Spleen (tissue), 11 donors: ENCODE measurements around the gene VTI1A. TPM values are rescaled to one million over a fixed set of nuclear protein-coding genes. Genes with fewer than 3 reads are reported as not detected.

Source experiments
- DNase-seq: peaks from one replicate; pipeline ENCODE4 v3.0.0-alpha.2; 2020
- H3K27ac ChIP-seq, 8 donors: fragments of 200-600 bp; sonication (generic) in 7 of 8; 1 replicate in 4 of 8; 2 replicates in 4 of 8; pipeline versions ENCODE4 v1.5.0 to v1.8.0; 2016 to 2021; ENCODE audit warnings: inconsistent platforms in 4 of 8, mild to moderate bottlenecking in 4 of 8, moderate library complexity in 1 of 8
- H3K27me3 ChIP-seq, 7 donors: fragments of 200-600 bp; sonication (generic) in 6 of 7; replicated peaks in 1 of 7; 1 replicate in 4 of 7; 2 replicates in 3 of 7; pipeline versions ENCODE4 v1.5.0 to v1.8.0; 2016 to 2021; ENCODE audit warnings: inconsistent platforms in 3 of 7, mild to moderate bottlenecking in 1 of 7
- H3K36me3 ChIP-seq, 6 donors: fragments of 200-600 bp; sonication (generic) in 5 of 6; 1 replicate in 4 of 6; 2 replicates in 2 of 6; pipeline versions ENCODE4 v1.5.0 to v1.8.0; 2016 to 2021; ENCODE audit warnings: inconsistent platforms in 2 of 6
- H3K4me1 ChIP-seq, 6 donors: fragments of 200-600 bp; sonication (generic) in 5 of 6; 1 replicate in 3 of 6; 2 replicates in 3 of 6; pipeline versions ENCODE4 v1.5.0 to v1.8.0; 2016 to 2021; ENCODE audit warnings: inconsistent platforms in 3 of 6
- H3K4me3 ChIP-seq, 8 donors: fragments of 200-600 bp; sonication (generic) in 7 of 8; 1 replicate in 4 of 8; 2 replicates in 4 of 8; pipeline versions ENCODE4 v1.5.0 to v1.8.0; 2016 to 2021; ENCODE audit warnings: inconsistent platforms in 4 of 8, mild to moderate bottlenecking in 4 of 8, moderate library complexity in 2 of 8
- H3K9me3 ChIP-seq, 8 donors: fragments of 200-600 bp; sonication (generic) in 7 of 8; 1 replicate in 4 of 8; 2 replicates in 4 of 8; pipeline versions ENCODE4 v1.5.0 to v1.8.0; 2016 to 2021; ENCODE audit warnings: inconsistent platforms in 4 of 8
- POLR2A ChIP-seq, 3 donors: fragments of 450-650 bp; IDR thresholded peaks; one replicate each; pipeline ENCODE4 v1.5.1; 2017; ENCODE audit warnings: antibody characterized with exemption in 3 of 3, mild to moderate bottlenecking in 1 of 3
- POLR2AphosphoS5 ChIP-seq, 3 donors: sonication (generic); formaldehyde crosslinking; IDR thresholded peaks; one replicate each; pipeline ENCODE4 v1.5.1; 2017; ENCODE audit warnings: antibody characterized with exemption in 3 of 3
- WGBS, 5 donors: extraction: QIAGEN DNeasy Blood & Tissue Kit in 3 of 5; methylation state at CpG; one replicate each; pipeline versions ENCODE4 v1.1.5 to v1.1.7; 2013 to 2018; 5-methylcytosine and 5-hydroxymethylcytosine counted together
- intact Hi-C: fragments of 100-400 bp; cut with DNase I; formaldehyde crosslinking; loops from one replicate; pipeline ENCODE4 v1.15.0; 2023; ENCODE audit warnings: low total_unique reads
- polyA plus RNA-seq, 3 donors: library from polyadenylated mRNA; stranded (reverse); fragments of 200-250 nt; gene quantifications; one replicate each; pipeline ENCODE4 v1.2.1, GENCODE V29; 2013
- total RNA-seq, 7 donors: library from RNA; depleted of rRNA in 3 of 7; stranded (reverse); fragments of >200 nt in 3 of 7; fragmentation: NEBNext Ultra II Directional in 4 of 7; extraction: Animal tissue kit (Norgen Biotek cat#: 25700) in 4 of 7; gene quantifications; one replicate each; pipeline versions ENCODE4 v1.1.0 to v1.2.1, GENCODE V29; 2016 to 2021
- TF ChIP-seq, protein P1 (sequence below), 11 experiments: fragments of 200-600 bp in 7 of 11; fragments of 450-650 bp in 4 of 11; sonication (generic) in 4 of 11; IDR thresholded peaks in 8 of 11; conservative IDR thresholded peaks in 3 of 11; 1 replicate in 7 of 11; 2 replicates in 4 of 11; pipeline versions ENCODE4 v1.4.0 to v1.8.0; 2016 to 2021; ENCODE audit warnings: antibody characterized with exemption in 11 of 11, inconsistent platforms in 4 of 11, mild to moderate bottlenecking in 1 of 11
- donor health status: healthy with polysubstance abuse.
- donor health status: DM: no; HTN: no; CAD: no; lungs with moderate emphysema.
- donor health status: DM: no; HTN: no; CAD: no.
- donor health status: Bipolar disorder and iron deficiency.
- donor health status: healthy.
- donor health status: DM: no; HTN: no; CAD: no.
- donor health status: DM: yes; HTN: yes; CAD: no.

Gene VTI1A
- total and polyA plus RNA-seq, 10 donors, result 7.8 to 129 (median 56.2) TPM

DNA sequence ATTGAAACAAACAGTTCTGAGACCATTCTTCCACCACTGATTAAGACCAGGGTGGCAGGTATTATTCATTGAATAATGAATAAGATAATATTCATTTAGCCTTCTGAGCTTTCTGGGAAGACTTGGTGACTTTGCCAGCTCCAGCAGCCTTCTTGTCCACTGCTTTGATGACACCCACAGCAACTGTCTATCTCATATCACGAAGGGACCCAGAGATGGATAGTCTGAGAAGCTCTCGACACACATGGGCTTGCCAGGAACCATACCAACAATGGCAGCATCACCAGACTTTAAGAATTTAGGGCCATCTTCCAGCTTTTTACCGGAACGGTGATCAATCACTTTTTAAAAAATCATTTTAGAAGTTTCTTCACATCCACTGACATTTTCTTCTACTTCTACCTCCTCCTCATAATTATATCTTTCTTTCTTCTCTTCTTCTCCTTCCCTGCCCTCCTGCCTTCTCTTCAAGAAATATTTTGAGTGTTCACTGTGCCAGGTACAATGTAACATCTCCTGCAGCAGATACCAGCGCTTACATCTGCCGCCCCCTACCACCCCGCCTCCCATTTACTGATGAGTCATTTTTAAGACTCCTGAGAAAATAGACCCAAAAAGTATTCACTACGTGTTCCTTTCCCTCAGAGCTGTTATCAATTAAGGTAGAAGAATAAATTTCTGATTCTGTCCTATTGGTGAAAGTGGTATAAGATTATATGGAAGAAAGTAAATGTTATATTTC lies 101.7 kb downstream of the VTI1A start:
- no peak overlapping the region for H3K4me3 ChIP-seq
- H3K27me3 ChIP-seq, result no peaks in the 10 kb centered on the region
- H3K4me1 ChIP-seq, result peaks cover 0 to 11% (median 0%) of the 10 kb centered on the region in 6 donors
- DNase-seq, result no peak
- TF ChIP-seq, protein P1, sequence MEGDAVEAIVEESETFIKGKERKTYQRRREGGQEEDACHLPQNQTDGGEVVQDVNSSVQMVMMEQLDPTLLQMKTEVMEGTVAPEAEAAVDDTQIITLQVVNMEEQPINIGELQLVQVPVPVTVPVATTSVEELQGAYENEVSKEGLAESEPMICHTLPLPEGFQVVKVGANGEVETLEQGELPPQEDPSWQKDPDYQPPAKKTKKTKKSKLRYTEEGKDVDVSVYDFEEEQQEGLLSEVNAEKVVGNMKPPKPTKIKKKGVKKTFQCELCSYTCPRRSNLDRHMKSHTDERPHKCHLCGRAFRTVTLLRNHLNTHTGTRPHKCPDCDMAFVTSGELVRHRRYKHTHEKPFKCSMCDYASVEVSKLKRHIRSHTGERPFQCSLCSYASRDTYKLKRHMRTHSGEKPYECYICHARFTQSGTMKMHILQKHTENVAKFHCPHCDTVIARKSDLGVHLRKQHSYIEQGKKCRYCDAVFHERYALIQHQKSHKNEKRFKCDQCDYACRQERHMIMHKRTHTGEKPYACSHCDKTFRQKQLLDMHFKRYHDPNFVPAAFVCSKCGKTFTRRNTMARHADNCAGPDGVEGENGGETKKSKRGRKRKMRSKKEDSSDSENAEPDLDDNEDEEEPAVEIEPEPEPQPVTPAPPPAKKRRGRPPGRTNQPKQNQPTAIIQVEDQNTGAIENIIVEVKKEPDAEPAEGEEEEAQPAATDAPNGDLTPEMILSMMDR (IDR thresholded peaks at IDR 0.05 in 8 of 11, conservative IDR thresholded peaks at IDR 0.05 in 3 of 11), result no peak
- TF ChIP-seq POLR2AphosphoS5 (IDR thresholded peaks at IDR 0.05), result no peak
- TF ChIP-seq POLR2A (IDR thresholded peaks at IDR 0.05), result no peak
- intact Hi-C loops, result no loop called here
- H3K36me3 ChIP-seq, result peaks cover 0 to 6% (median 0%) of the 10 kb centered on the region in 6 donors
- peaks cover 0 to 6% (median under 1%) of the 10 kb centered on the region in 8 donors for H3K9me3 ChIP-seq
- no peak overlapping the region for H3K27ac ChIP-seq
- WGBS, 5 donors, result 97% methylated on average over 8 of the region's 8 CpGs

DNA sequence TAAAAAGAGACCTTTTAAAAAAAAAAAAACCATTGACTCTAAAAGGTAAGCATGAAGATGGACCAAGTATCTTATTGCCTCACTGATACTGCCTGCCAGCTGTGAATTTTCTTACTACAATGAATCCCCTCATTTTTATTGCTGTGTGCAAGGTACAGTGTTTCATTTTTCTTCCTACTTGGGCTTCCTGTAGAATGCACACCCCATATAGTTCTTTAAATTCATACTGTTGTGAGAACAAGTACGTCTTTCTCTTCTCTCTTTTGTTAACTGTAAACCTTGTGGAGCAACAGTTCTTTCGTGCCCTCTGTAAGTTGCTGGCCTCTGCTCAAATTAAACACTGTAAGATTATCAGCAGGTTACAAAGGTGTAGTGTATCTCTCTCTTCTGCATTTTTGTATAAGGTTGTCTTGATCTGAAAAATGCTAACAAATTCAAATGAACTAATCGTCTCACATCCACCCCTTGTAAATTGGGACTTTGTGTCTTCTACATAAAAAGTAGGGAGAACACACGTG lies 105.6 kb downstream of the VTI1A start:
- no peak overlapping the region for H3K27ac ChIP-seq
- DNase-seq, result no peak
- WGBS, 5 donors, result 92 to 94% (median 93%) methylated on average over 4 of the region's 4 CpGs
- no peaks in the 10 kb centered on the region for H3K9me3 ChIP-seq
- H3K4me1 ChIP-seq, result no peaks in the 10 kb centered on the region
- no peak for TF ChIP-seq POLR2A (IDR thresholded peaks at IDR 0.05)
- TF ChIP-seq POLR2AphosphoS5 (IDR thresholded peaks at IDR 0.05), result no peak
- TF ChIP-seq, protein P1 (IDR thresholded peaks at IDR 0.05 in 8 of 11, conservative IDR thresholded peaks at IDR 0.05 in 3 of 11), result no peak
- no peak overlapping the region for H3K4me3 ChIP-seq
- no peaks in the 10 kb centered on the region for H3K27me3 ChIP-seq
- H3K36me3 ChIP-seq, result peaks cover 0 to 6% (median 0%) of the 10 kb centered on the region in 6 donors
- intact Hi-C loops, result no loop called here

DNA sequence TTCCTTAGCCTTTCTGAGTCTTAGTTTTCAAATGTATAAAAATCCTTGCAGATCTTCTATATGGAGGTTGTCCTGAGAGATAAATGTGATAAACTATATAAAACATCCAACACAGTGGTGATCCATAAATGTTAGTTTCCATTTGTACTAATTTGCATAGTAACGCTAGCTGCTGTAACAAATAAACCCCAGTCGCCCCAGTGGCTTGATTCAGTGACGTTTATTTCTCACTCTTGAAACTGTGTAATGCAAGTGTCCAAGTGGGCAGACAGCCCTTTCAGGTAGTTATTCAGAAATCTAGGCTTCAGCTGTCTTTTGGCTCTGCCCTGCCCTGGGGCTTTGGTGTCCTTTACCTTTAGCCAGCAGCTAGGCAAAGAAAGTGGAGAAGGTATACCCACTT lies 106.3 kb downstream of the VTI1A start:
- no peak overlapping the region for H3K27ac ChIP-seq
- no peak overlapping the region for H3K4me3 ChIP-seq
- no peaks in the 10 kb centered on the region for H3K4me1 ChIP-seq
- whole genome bisulfite sequencing, 5 donors, result 91 to 97% (median 93%) methylated on average over 3 of the region's 3 CpGs
- H3K36me3 ChIP-seq, result peaks cover 0 to 6% (median 0%) of the 10 kb centered on the region in 6 donors
- intact Hi-C loops, result no loop called here
- H3K27me3 ChIP-seq, result no peaks in the 10 kb centered on the region
- TF ChIP-seq, protein P1 (IDR thresholded peaks at IDR 0.05 in 8 of 11, conservative IDR thresholded peaks at IDR 0.05 in 3 of 11), result no peak
- TF ChIP-seq POLR2A (IDR thresholded peaks at IDR 0.05) (no peak), POLR2AphosphoS5 (IDR thresholded peaks at IDR 0.05) (no peak)
- no peaks in the 10 kb centered on the region for H3K9me3 ChIP-seq
- DNase-seq, result no peak

DNA sequence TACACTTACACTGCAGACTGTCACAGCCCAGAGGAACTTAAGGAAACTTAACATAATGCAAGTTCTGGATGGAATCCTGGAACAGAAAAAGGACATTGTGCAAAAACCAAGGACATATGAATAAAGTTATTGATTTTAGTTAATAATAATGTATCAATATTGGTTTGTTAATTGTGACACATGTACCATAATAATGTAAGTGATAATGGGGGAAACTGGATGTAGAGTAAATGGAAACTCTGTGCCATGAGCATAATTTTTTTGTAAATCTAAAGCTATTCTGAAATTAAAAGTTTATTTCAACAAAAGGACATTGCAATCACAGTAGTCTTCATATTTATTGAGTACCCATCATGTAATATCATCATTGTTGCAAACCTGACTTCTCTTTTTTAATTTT lies 107.2 kb downstream of the VTI1A start:
- Histone ChIP-seq H3K27me3 (no peaks in the 10 kb centered on the region), H3K36me3 (no peaks in the 10 kb centered on the region), H3K4me1 (no peaks in the 10 kb centered on the region), H3K9me3 (no peaks in the 10 kb centered on the region), H3K4me3 (no peak overlapping the region), H3K27ac (no peak overlapping the region)
- TF ChIP-seq POLR2A (IDR thresholded peaks at IDR 0.05) (no peak), POLR2AphosphoS5 (IDR thresholded peaks at IDR 0.05) (no peak)
- TF ChIP-seq, protein P1 (IDR thresholded peaks at IDR 0.05 in 8 of 11, conservative IDR thresholded peaks at IDR 0.05 in 3 of 11), result no peak
- intact Hi-C loops, result no loop called here
- no peak for DNase-seq
